Measurements from ENCODE around the gene EFS. TPM values are rescaled to one million over a fixed set of nuclear protein-coding genes. Genes with fewer than 3 reads are reported as not detected.

Gene EFS
- total RNA-seq, 1 experiment from 2014 or later, result not detected

DNA sequence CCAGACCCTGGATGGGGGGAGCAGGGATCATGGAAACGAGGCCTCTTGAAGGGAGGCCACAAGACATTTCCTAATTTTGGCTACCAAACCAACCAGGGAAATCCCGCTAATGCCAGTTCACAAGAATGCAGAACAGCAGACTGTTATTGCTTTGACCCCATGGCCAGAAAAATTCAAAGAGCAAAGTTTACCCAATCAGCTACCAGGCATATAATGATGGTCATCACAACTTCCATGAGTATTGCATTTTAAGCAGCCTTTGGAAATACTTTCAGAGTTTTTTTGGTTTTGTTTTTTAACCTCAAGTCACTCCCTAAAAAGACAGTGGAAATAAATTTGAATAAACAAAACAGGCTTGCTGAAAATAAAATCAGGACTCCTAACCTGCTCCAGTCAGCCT lies 7.5 kb upstream of the EFS start, which contains the start of gene IL25:
Gene IL25 (plus strand): TSS at position 301 of the 400 bp plus-strand sequence.
- Mint-ChIP-seq H3K36me3 (ENCODE audit: insufficient read depth, unreplicated experiment) (no peaks in the 10 kb centered on the region), H3K4me3 (ENCODE audit: unreplicated experiment) (no peak within 1 kb of the TSS), H3K27ac (ENCODE audit: low read depth, unreplicated experiment) (no peak within 1 kb of the TSS), H3K4me1 (ENCODE audit: insufficient read depth, unreplicated experiment) (no peaks in the 10 kb centered on the region), H3K27me3 (ENCODE audit: insufficient read depth, unreplicated experiment) (peaks cover 33% of the 10 kb centered on the region), H3K9me3 (ENCODE audit: unreplicated experiment) (no peaks in the 10 kb centered on the region)
- no peak for DNase-seq (ENCODE audit: unreplicated experiment)
- intact Hi-C loops (cut with micrococcal nuclease), result no loop called here
- TF ChIP-seq, protein P1, sequence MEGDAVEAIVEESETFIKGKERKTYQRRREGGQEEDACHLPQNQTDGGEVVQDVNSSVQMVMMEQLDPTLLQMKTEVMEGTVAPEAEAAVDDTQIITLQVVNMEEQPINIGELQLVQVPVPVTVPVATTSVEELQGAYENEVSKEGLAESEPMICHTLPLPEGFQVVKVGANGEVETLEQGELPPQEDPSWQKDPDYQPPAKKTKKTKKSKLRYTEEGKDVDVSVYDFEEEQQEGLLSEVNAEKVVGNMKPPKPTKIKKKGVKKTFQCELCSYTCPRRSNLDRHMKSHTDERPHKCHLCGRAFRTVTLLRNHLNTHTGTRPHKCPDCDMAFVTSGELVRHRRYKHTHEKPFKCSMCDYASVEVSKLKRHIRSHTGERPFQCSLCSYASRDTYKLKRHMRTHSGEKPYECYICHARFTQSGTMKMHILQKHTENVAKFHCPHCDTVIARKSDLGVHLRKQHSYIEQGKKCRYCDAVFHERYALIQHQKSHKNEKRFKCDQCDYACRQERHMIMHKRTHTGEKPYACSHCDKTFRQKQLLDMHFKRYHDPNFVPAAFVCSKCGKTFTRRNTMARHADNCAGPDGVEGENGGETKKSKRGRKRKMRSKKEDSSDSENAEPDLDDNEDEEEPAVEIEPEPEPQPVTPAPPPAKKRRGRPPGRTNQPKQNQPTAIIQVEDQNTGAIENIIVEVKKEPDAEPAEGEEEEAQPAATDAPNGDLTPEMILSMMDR (IDR thresholded peaks at IDR 0.05; ENCODE audit: unreplicated experiment), result no peak
- POLR2A ChIA-PET, result interaction anchor here (0.6 kb wide), 1 partner anchor 145 kb away, joined by 3 read pairs; no protein-coding TSS in a partner anchor
- CTCF ChIA-PET, result interaction anchor here (0.6 to 1.0 kb wide), 4 partner anchors 13 to 445 kb away, joined by 3 to 5 read pairs (median 4); no protein-coding TSS in a partner anchor
- no TSS peak for BruUV-seq (replicated peaks)

DNA sequence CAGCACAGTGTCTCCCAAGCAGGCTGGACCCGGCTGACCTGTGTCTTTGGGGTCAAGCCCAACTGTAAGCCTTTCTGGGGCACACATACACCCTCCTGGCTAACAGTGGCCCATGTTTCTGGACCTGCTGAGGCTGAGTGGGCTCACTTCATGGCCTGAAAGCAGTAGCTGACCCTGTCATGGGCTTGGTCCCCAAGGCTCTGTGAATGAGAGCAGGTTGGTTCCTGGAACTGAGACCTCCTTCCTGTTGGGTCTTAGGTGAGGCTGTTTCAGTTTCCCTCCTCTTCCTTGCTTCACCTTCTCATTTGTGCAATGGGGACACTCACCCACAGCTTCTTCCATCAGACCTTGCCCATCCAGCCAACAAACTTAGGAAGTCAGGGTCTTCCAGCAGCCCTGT lies 6.9 kb upstream of the EFS start:
- POLR2A ChIA-PET, result no interaction called here
- Mint-ChIP-seq H3K4me1 (ENCODE audit: insufficient read depth, unreplicated experiment) (no peaks in the 10 kb centered on the region), H3K4me3 (ENCODE audit: unreplicated experiment) (no peak overlapping the region), H3K27me3 (ENCODE audit: insufficient read depth, unreplicated experiment) (peaks cover 33% of the 10 kb centered on the region), H3K36me3 (ENCODE audit: insufficient read depth, unreplicated experiment) (no peaks in the 10 kb centered on the region), H3K9me3 (ENCODE audit: unreplicated experiment) (no peaks in the 10 kb centered on the region), H3K27ac (ENCODE audit: low read depth, unreplicated experiment) (no peak overlapping the region)
- TF ChIP-seq, protein P1 (IDR thresholded peaks at IDR 0.05; ENCODE audit: unreplicated experiment), result no peak
- intact Hi-C loops (cut with micrococcal nuclease), result no loop called here
- no peak for DNase-seq (ENCODE audit: unreplicated experiment)
- CTCF ChIA-PET, result interaction anchor here (0.8 to 1.0 kb wide), 2 partner anchors 13 to 445 kb away, joined by 3 read pairs; no protein-coding TSS in a partner anchor
- BruUV-seq (replicated peaks), result no TSS peak

DNA sequence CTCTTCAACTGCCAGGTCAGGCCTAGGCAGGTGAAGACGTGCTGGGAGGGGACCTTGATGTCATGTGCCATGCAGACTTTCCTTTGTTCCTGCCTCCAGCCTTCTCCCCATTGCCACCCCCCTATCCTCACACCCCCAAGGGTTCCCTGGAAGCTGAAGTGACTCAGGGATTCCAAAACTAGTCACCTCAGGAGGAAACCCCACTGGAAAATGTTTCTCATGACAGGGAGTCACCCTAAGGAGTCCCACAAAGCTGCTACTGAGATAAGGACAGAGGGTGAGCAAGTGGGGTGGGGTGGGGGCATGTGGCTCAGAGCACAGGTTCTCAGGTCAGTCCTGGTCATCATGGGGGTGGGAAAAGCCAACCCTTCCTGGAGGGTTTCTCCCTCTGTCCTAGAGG lies 5.2 kb upstream of the EFS start:
- no peaks in the 10 kb centered on the region for H3K9me3 Mint-ChIP-seq (ENCODE audit: unreplicated experiment)
- ChIA-PET CTCF (interaction anchor here (3.7 kb wide), 1 partner anchor 10 kb away, joined by 27 read pairs; no protein-coding TSS in a partner anchor), POLR2A (no interaction called here)
- no peak overlapping the region for H3K4me3 Mint-ChIP-seq (ENCODE audit: unreplicated experiment)
- TF ChIP-seq, protein P1 (IDR thresholded peaks at IDR 0.05; ENCODE audit: unreplicated experiment), result no peak
- no peak for DNase-seq (ENCODE audit: unreplicated experiment)
- no TSS peak for BruUV-seq (replicated peaks)
- intact Hi-C loops (cut with micrococcal nuclease), result no loop called here
- no peaks in the 10 kb centered on the region for H3K4me1 Mint-ChIP-seq (ENCODE audit: insufficient read depth, unreplicated experiment)
- no peaks in the 10 kb centered on the region for H3K36me3 Mint-ChIP-seq (ENCODE audit: insufficient read depth, unreplicated experiment)
- H3K27ac Mint-ChIP-seq (ENCODE audit: low read depth, unreplicated experiment), result no peak overlapping the region
- peaks cover 40% of the 10 kb centered on the region for H3K27me3 Mint-ChIP-seq (ENCODE audit: insufficient read depth, unreplicated experiment)

DNA sequence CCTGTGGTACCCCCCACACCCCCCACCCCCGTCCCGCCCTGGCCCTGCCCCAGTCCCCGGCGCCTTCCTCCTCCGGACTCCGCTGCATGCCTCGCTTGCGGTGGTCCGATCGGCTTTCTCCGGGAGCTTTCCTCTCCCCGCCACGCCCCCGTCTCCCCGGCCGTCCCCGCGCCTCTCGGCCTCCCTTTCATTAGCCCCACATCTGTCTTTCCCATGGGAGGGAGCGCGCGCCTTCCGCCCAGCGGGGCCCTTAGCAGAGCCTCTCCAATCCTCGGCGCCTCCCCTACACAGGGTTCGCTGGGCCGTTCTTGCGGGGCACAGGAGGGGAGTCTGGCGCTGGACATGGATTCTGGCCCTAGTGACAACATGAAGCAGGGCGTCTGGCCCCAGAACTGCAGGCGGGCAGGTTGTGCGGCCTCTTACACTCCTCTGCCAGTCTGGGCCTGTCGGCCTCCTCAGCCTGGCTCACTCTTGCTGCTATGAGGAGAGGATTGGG lies 1.5 kb upstream of the EFS start:
- H3K4me1 Mint-ChIP-seq (ENCODE audit: insufficient read depth, unreplicated experiment), result no peaks in the 10 kb centered on the region
- no peaks in the 10 kb centered on the region for H3K9me3 Mint-ChIP-seq (ENCODE audit: unreplicated experiment)
- no peaks in the 10 kb centered on the region for H3K36me3 Mint-ChIP-seq (ENCODE audit: insufficient read depth, unreplicated experiment)
- DNase-seq (ENCODE audit: unreplicated experiment), result no peak
- no peak overlapping the region for H3K4me3 Mint-ChIP-seq (ENCODE audit: unreplicated experiment)
- BruUV-seq (replicated peaks), result no TSS peak
- peaks cover 43% of the 10 kb centered on the region for H3K27me3 Mint-ChIP-seq (ENCODE audit: insufficient read depth, unreplicated experiment)
- CTCF ChIA-PET, result interaction anchor here (0.9 kb wide), 1 partner anchor 13 kb away, joined by 4 read pairs; no protein-coding TSS in a partner anchor
- TF ChIP-seq, protein P1 (IDR thresholded peaks at IDR 0.05; ENCODE audit: unreplicated experiment), result no peak
- intact Hi-C loops (cut with micrococcal nuclease), result no loop called here
- POLR2A ChIA-PET, result no interaction called here
- no peak overlapping the region for H3K27ac Mint-ChIP-seq (ENCODE audit: low read depth, unreplicated experiment)
